Measurements from ENCODE around the gene RGCC.

RGCC gene

DNA sequence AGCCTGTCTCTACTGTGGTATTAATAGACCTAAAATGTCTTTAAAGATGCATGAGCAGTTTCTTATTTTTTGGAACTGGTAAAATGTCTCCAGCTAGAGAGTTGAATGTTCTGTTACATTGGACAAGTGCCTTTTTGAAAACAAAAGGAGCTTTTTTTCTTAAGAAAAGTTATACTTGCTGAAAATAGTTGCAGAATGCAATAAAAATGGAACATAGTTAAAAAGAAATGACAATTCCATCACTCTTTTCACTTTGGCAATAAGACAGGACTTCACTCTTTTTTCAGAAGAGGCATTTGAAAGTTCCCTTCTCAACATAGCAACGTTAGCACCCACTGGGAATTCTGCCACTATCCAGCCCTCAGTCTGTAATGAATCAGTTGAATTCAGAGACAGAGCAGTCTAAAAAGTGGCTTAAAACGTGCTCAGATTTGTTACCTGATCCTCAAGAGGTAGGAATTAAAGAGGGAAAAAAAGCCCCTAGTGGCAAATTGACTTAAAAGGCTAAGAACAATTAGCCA is 10.1 kb downstream of the RGCC start:
- H3K4me3 ChIP-seq (ENCODE audit: low read depth, low read length): no peak overlapping the region
- TF ChIP-seq, protein P1, sequence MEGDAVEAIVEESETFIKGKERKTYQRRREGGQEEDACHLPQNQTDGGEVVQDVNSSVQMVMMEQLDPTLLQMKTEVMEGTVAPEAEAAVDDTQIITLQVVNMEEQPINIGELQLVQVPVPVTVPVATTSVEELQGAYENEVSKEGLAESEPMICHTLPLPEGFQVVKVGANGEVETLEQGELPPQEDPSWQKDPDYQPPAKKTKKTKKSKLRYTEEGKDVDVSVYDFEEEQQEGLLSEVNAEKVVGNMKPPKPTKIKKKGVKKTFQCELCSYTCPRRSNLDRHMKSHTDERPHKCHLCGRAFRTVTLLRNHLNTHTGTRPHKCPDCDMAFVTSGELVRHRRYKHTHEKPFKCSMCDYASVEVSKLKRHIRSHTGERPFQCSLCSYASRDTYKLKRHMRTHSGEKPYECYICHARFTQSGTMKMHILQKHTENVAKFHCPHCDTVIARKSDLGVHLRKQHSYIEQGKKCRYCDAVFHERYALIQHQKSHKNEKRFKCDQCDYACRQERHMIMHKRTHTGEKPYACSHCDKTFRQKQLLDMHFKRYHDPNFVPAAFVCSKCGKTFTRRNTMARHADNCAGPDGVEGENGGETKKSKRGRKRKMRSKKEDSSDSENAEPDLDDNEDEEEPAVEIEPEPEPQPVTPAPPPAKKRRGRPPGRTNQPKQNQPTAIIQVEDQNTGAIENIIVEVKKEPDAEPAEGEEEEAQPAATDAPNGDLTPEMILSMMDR (IDR thresholded peaks at IDR 0.05; ENCODE audit: borderline replicate concordance, insufficient read depth, low read depth, low read length): no peak

DNA sequence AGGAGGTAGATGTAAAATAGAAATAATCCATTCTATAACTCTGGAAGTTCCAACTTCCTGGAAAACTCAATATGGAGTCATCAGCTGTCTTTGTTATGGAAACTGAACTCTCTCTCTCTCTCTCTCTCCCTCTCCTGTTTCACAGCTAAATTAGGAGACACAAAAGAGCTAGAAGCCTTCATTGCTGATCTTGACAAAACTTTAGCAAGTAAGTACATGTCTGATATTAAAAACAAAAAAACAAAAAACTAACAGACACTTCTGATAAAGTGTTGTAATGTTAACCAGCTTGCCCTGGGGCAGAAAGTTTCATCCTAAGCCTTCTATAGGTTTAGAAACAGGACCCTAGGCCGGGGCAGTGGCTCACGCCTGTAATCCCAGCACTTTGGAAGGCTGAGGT is 11.3 kb downstream of the RGCC start:
- TF ChIP-seq, protein P1 (IDR thresholded peaks at IDR 0.05; ENCODE audit: borderline replicate concordance, insufficient read depth, low read depth, low read length): no peak
- H3K4me3 ChIP-seq (ENCODE audit: low read depth, low read length): no peak overlapping the region

DNA sequence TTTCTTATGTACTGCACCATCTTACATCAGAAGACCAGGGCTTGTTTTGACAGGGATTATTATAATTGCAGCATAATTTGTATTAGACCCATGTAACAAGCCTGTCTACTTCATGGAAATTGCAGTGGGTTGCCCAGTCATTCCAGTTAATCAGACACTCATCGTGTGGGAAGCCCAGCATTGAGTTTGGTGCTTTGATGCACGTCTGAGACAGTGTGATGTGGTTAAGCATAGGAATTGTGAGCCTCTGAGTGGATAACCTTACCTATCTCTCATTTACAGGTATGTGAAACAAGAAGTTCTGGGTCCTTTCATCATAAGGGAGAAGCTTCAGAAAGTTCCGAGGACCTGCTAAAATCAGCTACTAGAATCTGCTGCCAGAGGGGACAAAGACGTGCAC is 12.8 kb downstream of the RGCC start:
- no peak overlapping the region for H3K4me3 ChIP-seq (ENCODE audit: low read depth, low read length)
- TF ChIP-seq, protein P1 (IDR thresholded peaks at IDR 0.05; ENCODE audit: borderline replicate concordance, insufficient read depth, low read depth, low read length): no peak

DNA sequence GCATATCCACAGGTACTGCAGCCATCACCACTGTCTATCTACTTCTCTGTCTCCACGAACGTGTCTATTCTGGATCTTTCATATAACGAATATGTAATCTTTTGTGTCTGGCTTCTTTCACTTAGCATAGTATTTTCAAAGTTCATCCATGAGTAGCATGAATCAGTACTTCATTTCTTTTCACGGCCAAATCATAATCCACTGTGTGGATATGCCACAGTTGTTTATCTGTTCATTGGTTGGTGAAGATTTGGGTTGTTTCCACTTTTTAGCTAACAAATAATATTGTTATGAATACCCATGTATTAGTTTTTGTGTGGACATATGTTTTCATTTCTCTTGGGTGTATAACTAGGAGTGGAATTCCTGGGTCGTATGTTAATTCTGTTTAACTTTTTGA is 14.4 kb downstream of the RGCC start:
- TF ChIP-seq, protein P1 (IDR thresholded peaks at IDR 0.05; ENCODE audit: borderline replicate concordance, insufficient read depth, low read depth, low read length): no peak
- H3K4me3 ChIP-seq (ENCODE audit: low read depth, low read length): no peak overlapping the region

DNA sequence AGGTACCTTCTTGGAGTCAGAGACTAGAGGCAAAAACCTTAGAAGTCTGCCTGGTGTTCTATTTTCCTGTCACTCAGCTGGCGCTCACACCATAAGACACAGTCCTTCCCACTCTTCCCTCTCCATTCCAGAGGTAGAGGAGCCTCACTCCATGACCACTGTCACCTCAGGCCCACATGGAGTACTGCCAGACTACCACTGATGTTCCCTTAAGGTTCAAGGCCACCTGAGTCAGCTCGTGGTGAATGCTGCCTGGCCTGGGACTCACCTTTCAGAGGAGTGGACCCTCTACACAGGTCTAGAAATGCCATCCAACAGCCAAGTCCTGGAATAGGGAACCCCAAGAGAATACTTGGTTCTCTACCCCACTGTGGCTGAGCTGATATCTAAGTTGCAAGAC is 29.9 kb downstream of the RGCC start:
- TF ChIP-seq, protein P1 (IDR thresholded peaks at IDR 0.05; ENCODE audit: borderline replicate concordance, insufficient read depth, low read depth, low read length): no peak
- no peak overlapping the region for H3K4me3 ChIP-seq (ENCODE audit: low read depth, low read length)

DNA sequence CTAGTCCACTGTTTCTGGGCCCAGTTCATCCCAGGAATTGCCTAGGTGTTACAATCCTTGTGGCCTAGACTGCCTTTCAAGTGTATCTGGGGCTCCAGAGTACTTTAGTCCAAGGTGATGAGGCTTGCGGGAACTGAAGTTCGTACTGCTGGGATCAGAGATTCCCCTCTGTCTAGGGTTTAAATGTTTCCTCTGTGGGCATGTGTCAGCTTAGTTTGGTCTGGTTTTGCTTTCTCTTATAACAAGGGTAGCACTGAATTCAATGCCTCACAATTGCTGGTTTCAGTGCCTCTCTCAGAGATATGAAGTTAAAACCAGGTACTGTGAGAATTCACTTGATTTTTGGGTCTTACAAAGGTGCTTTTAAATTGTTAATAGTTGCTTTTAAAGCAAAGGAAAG is 30.8 kb downstream of the RGCC start:
- TF ChIP-seq, protein P1 (IDR thresholded peaks at IDR 0.05; ENCODE audit: borderline replicate concordance, insufficient read depth, low read depth, low read length): no peak
- no peak overlapping the region for H3K4me3 ChIP-seq (ENCODE audit: low read depth, low read length)

DNA sequence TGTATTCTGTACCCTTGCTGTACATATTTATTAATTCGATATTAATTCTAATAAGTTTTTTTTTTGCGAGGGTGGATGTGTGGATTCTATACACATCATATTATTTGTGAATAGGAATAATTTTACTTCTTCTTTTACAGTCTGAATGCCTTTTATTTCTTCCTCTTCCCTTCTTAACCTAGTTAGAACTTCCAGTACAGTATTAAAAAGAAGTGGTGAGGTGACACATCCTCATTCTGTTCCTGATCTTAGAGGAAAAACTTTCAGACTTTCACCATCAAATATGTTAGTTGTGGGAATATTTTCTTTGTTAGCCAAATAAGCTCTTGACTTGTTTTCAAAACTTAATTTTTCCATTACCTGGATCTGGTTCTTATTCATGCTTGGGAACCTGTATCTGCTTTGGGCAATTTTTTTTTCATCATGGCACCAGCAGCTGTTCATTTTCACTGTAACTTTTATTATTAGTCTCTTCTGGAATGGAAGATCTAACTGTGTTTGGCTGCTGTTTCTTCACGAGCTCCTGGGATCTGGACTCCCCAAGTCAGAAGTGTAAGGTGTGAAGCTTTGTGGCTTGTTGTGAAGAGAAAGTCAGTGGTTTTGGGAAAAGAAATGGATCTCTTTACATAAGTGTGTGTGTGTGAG is 33.1 kb downstream of the RGCC start:
- H3K4me3 ChIP-seq (ENCODE audit: low read depth, low read length): no peak overlapping the region
- TF ChIP-seq, protein P1 (IDR thresholded peaks at IDR 0.05; ENCODE audit: borderline replicate concordance, insufficient read depth, low read depth, low read length): no peak
